Stimulated activated CD4-positive, alpha-beta T cell treated with anti-CD3 and anti-CD28 coated beads, Interleukin-12 subunit alpha, Interleukin-12 subunit beta, amount 100 ng/mL, for 48 hours (primary cell): Measurements from ENCODE around the gene ARHGEF4.

Experiments
- DNase-seq, 3 donors: peaks; one replicate each; pipeline ENCODE4 v3.0.0-alpha.2; 2020; ENCODE audit warnings: low read depth in 2 of 3, low spot score in 1 of 3

ARHGEF4 gene, protein sequence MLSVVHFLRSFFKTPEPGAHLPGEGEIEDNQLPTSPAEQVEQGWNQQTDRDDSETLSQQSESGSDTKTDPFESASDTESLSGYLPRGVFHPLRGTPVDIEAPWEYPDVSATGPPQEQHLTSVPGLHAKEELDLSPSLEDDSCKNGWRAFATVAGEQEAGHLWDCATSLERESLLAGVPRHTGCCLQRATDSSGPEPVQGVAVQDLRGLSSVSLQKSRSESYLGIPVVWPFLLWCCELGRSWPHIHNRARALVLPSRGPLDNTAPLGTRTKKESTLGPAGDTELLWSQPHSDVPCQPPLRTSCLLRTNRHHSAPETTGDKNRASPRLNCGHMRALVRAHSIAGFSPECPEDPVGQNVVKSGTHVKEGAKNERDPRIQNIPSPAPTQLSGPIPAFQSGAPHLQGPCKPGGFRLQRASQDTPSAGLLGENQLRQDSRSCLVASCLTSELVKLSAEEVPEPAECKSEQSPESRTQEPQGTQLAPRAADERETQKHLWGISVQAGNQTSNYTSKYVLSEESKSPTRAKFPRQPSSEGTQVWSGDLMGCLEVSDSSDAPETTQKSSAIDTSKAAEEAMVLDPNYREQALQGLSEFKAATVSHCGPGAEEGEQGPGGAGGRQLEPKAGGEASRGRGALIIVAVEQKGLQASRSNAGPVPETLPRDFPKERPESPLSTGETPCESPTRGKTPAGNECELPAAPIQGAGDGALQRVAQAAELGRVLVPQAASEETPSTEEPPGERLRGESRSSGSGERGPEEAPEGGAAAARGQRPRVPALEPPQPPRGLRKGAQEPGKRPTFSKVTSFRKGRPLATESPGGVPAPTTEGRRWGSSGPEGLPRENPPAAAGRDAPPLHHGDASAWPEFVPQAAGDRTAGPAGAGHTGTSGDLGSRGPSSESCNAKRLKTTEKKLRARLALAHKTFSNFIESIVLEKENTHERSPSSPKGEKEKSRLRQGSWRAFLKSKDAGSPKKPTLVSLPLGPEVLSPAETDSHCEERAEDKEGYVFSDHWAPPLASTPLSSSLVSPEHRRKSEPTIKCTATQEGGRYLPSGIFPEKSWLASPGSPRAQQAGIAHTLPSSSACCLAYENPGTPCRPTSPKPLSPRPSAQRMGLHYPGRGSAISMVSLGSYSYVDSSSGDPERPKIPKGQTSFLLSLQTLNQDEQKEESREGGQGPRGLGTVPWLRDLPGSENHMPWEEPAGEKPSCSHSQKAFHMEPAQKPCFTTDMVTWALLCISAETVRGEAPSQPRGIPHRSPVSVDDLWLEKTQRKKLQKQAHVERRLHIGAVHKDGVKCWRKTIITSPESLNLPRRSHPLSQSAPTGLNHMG (N-terminal part only)

DNA sequence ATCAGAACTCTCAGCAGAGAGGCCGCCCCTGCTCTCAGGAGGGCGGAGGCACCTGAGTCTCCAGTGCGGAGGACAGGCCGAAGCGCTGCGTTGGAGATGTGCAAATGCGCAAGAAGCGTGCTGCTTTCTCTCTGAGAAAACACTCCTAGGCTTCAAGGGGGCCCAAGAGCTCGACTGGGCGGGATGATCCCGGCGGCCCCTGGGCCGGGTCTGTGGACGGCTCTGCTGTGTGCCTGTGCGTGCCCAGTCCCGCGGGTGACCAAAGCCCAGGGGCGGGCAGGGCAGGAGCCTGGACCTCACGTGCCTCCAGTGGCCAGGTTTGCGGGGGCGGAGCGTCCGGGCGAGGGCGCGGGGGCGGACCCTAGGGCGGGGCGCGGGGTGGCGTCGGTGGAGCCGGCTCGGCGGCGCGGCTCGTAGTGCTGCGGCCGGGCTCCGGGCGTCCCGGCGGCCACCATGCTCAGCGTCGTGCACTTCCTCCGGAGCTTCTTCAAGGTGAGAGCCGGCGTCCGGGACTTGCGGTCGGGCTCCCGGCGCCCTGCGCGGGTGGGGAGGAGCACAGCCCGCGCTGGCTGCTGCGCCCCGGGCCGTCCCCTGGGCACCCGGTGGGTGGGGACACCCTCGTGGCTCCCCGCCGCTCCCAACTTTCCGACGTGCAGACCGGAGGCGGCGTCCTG, at the start of gene ARHGEF4:
Gene ARHGEF4 (plus strand): TSS at position 414 of the 674 bp plus-strand sequence. CDS start 40 bp downstream, at position 454.
- no peak for DNase-seq

DNA sequence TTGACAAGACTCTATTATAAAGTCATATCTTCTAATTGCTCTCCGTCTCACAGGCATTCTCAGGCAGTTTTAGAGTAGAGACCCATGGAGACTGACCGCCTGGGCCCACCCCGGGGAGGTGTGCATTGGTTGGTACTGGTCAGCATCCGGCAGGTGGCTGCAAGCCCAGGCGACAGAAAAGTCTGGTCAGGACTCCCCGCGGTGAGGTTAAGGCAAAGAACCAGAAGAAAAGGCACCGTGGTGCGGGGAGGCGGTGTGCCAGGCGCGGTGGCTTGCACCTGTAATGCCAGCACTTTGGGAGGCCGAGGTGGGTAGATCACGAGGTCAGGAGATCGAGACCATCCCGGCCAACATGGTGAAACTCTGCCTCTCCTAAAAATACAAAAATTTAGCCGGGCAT, 48.9 kb upstream of the ARHGEF4 start:
- DNase-seq, result no peak

DNA sequence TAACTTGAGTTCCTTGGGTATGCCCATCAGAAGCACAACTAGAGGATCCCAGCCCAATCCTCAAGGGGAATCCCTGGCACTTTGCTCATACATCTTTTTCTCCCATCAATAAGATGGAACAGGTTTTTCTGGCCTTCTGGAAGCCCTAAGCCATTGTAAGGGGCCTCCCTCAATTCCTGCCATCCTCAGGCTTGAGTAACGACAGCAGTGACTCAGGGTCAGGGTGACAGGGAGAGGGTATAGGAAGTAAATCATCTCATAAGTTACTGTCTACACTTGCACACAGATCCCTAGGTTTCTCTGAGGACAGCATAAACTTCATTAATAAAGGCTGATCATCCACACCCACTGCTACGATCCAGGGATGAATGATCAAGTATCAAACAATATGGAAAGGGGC, 46.4 kb upstream of the ARHGEF4 start:
- DNase-seq, result no peak

DNA sequence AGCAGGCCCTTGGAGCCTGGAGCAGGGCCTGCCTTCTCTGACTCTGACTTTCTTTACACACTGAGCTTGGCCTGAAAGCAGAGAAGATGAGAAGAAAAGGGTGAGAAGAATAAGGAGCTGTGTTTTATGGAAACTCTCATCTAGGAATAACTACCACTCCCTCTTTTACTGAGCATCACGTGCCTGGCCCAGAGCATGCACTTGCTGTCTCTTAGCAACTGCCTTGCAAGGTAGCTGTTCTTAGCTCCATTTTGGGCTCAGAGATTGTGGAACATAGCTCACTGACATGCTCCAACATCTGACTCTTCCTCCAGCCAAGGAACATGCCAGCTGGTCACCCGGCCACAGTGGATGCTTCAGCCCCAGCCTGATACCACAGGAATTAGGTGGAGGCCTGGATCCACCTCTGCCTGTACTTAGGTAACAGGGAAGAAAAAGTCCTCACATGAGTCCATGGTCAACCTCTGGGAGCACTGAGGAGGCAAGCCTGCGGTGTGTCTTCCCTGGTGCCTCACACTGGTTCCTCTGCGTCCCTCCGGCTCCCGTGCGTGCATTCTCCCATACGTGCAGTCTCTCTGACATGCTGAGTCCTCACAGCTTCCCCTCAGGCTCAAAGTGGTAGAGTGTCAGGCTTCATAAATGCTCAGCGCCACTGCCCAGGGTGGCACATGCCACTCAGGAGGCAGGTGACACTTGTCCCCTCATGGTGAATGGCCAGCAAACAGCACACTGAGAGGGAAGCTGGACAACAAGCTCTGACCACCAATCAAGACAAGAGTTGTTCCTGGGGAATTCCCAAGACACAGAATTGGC, 45.7 kb upstream of the ARHGEF4 start:
- DNase-seq, result no peak

DNA sequence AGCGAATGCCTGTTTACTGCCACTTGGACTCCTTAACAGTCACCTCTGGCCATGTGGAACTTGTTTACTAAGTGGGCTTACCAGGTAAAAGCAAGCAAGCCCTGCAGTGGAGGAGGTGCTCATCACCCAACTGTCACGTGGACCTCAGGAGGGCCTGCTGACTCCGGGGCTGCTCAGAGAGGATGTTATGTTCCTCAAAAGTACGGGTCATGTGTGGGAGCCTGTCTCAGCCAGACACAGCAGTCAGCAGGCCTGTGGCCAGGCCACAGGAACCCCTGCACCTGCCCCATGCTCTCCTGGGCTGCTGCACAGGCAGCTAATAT, 45.1 kb upstream of the ARHGEF4 start:
- no peak for DNase-seq

DNA sequence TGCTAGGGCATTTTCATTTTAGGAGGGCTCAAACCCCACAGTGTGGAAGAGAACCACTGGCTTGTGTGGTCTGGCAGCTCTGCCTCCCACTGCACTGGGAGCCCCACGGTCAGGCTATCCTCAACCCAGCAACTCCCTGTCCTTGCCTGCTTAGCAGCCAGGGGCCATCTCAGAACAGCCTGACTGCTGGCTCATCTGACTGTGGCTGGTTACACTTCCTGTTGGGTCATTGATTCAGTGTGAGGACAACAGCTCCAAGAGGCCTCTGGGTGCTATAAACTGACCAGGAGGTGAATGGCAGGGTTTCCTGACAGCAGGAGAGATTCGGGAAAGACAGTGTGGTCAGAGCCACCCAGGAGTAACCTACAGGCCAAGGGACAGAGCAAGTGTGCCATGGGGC, 41.3 kb upstream of the ARHGEF4 start:
- no peak for DNase-seq

DNA sequence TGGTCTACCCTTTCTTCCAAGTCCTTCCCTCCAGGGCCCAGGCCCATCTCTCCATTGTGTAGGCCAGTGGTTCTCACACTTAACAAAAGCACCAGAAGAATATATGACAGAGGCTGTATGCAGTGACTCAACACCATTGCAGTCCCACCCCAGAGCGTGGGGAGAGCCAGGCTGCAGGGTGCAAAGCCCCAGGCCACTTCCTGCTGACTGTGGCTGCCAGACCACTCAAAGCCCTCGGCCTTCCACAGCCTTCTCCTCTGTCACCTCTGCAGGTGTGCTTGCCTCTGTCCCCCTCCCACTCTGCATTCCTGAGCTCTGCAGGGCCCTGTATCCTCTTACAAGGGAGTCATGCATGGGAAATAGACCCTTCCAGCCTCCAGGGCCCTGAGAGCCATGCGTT, 40.4 kb upstream of the ARHGEF4 start:
- DNase-seq, result no peak

DNA sequence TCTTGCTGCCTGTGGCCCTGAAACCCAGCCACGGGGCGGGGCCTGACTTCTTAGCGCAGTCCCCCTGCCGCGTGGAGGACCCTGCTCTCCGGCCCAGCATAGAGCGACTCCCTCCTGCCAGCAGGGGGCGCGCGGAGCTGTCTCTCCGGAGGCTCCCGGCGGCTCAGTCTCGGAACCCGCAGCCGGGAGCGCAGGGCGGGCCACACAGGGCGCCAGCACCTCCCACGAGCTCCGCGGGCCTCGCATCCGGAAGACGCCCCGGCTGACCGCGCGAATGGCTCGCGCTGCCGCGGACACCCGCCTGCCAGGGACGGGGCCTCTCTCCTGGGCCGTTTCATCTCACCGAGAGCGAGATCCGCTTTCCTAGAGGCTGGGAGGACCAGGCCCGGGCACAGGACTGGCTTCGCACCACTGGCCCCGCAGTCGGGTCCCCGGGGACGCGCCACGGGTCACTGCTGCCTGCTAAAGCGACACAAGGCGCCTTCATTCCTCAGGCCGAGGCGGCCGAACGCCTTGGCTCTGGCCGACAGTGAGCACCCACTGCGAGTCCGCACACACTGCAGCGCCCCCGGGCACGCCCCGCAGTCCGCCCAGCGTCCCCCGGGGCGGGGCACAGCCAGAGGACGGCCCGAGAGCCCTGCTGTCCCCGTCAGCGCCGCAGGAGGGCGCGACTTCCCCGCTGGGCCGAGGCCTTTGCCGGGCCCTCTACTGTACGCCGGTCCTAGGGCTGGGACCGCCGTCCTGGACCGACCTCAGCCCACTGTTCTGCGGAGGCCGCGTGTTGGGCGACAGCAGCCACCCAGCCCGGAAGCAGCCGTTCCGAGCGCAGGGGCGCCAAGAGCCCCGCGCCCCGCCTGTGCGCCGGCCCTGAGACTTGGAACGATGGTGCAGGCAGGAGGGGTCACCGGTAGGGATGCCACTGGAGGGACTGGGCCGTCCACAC, 39.0 kb upstream of the ARHGEF4 start:
- DNase-seq, result peak; percentile 82 to 92 (median 90)

DNA sequence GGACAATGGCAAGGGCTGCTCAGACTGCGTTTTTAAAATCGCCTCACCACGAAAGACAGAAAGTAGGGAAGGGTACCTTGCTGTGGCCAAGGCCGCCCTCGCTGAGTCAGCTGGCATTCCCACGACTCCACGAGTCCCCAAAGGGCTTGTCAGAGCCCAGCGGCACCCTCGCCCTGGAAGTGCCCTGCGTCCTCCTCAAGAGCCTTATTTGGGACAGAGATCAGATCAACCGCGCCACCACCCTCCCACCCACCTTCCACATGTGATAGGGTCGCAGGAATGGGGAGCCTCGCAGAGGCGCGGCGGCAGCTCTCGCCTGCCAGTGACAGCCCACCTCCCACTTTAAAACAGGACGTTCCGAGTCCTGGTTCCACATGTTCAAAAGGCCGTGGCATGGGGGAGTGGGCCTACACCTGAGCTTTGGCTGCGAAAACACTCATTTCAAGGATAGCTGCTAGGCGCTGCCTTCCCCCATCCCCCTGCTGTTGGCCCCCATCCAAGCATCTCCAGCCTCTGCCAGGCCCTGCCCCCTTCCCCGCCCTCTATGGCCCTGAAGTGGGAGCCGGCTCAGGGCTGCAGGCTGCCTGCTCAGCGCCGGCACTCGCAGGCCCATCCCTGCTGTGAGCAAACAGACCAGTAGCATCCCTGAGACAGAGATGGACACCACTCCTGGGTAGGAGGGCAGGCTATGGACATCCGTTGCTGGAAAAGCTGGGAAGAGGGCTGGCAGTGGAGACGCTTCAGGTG, 38.1 kb upstream of the ARHGEF4 start:
- DNase-seq, result no peak

DNA sequence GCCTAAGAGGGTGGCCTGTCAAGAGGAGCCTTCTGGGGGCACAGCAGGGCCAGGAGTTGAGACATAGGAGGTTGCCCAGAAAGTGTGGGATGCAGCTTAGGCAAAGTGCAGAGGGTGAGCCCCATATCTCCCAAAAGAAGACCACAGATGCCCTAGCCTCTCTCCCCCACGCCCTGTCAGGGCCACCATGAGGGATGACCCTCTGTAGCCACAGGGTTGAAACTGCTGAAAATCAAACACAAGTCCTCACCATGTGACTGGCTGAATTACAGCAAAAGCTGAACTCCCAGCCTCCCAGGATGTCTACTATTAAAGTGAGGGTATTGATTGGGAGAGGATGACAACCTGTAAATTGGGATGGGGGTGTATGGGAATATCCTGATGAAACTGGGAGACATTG, 37.4 kb upstream of the ARHGEF4 start:
- DNase-seq, result no peak

DNA sequence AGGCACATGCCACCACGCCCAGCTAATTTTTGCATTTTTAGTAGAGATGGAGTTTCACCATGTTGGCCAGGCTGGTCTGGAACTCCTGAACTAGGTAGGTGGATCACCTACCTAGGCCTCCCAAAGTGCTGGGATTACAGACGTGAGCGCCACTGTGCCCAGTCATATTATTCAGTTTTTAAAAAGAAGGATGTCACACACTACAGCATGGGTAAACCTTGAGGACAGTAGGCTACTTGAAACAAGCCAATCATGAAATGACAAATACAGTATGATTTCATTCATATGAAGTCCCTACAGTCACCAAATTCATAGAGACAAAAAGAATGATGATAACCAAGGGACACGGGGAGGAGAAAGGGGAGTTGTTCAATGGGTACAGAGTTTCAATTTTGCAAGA, 31.1 kb upstream of the ARHGEF4 start:
- no peak for DNase-seq

DNA sequence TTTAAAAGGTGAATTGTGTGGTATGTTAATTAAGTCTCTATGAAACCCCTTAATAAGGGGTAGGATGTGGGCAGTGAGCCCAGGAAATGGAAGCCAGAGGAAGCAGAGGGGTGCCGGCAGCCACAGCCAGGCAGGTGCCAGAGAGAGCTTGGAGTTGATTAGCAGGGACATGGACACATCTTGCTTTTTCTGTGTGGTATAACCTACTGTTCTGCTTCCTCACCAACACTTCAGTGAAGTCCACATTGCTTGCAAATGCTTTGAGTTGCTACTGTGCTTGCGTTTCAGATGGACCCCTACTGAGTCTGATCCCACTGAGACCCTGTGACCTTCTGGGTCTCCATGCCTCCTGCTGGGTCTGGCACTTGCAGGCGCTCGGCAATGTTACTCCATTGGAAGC, 30.3 kb upstream of the ARHGEF4 start:
- DNase-seq, result no peak

DNA sequence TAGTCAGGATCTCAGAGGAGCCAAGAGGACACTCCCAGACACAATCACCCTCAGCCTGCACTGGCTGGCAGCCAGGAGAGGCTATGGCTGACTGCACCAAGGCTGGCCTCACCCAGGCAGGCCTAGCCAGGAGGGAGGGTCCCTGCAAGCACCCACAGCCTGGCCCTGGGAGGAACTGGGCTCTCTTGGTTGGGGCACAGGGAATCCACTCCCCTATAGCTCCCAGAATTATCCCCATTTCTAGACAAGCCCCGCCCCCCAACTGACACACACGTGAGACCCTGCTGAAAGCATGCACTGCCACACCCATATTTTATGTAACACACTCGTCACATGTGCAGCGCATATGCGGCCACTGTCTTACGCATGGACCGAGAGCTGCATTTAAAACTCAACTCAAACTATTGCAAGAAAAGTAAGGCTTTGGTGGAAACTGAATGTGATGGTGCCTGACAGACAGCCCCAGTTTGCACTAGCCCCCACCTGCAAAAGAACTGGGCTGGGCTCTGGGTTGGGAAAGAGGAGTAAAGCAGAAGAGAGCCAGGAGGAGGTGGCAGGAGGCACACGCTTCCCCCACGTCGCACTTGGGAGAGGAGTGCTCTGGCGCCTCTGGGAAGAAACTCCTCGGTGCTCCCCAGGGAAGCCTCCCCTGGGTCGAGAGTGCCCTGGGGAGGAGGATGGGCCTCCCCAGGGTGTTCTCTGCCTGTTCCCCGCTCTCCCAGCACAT, 28.9 kb upstream of the ARHGEF4 start:
- DNase-seq, result no peak

DNA sequence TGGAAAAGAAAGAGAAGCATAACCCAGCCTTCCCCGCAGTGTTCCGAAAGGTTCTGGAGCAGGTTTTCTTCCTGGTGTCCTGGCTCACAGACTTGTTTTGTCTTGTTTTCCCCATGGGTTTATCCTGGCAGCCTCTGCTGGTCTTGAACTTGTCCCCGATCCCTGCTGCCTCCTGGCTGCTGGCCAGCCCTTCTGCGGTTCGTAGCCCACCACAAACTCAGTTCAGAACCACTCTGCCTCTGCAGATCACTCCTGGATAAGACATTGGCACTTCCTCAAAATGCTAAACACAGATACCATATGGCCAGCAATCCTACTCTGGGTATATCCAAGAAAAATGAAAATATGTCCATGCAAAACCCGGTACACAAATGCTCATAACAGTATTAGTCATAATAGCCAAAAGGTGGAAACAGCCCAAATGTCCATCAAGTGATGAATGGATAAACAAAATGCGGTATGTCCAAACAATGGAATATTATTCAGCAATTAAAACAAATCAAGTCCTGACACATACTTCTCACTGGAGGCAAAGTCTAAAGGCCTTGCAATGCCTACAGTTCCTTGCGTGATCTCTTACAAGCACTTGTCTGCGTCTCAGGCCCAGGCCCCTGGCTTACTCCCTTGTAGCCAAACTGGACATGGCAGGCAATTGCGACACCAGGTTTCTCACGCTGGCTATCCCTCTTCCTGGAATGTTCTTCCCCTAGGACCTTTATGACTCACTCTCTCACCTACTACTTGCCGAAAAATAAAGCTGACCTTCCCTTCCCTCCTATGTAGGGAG, 28.0 kb upstream of the ARHGEF4 start:
- DNase-seq, result no peak

DNA sequence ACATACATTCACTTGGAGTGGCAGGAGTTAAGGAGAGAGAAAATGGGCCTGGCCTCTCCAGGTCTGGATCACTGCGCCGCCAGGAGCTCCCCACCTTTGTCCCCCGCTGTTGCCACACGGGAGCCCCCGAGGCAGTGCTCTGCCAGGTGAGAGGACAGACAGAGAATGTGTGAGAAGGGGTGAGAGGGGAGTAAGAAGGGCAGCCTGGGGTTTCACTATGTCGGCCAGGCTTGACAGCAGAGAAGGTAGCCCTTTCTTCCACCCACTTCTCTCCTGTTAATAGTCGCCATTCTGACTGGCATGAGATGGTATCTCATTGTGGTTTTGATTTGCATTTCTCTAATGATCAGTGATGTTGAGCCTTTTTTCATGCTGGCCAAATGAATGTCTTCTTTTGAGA, 26.2 kb upstream of the ARHGEF4 start:
- no peak for DNase-seq

DNA sequence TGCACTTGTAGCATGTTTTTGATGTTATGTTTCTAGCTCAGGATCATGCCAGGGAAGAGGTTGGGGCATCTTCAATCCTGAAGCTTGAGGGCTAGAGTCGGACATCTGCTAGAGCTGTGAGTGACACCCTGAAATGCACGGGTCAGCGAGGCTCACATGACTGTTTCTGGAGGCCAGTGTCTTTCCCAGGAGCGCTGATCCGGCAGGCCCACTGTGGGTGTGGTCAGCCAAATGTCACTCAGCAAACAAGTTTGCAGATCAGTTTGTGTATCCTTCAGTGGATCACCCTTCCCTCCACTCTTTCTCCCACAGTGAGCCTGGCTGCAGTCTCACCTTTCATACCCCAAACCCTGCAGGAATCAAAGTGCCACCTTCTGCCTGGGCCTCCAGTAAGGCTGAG, 23.0 kb upstream of the ARHGEF4 start:
- DNase-seq, result no peak
